Measurements from ENCODE around the gene SLIT2.

Gene SLIT2

GRCh38 chr4:20251796-20252655 lies at the start of gene SLIT2:
Gene SLIT2 (plus strand): TSS chr4:20251905. CDS start chr4:20253816, 1,911 bp downstream.
- DNase-seq (ENCODE audit: low read depth), result no peak

- no peak for DNase-seq (ENCODE audit: low read depth)
Measured at GRCh38 chr4:20203508-20203907, 48.2 kb upstream of the SLIT2 start.

GRCh38 chr4:20217521-20217920 lies 34.2 kb upstream of the SLIT2 start:
- no peak for DNase-seq (ENCODE audit: low read depth)

GRCh38 chr4:20217951-20218350 lies 33.8 kb upstream of the SLIT2 start:
- no peak for DNase-seq (ENCODE audit: low read depth)

GRCh38 chr4:20219521-20219920 lies 32.2 kb upstream of the SLIT2 start:
- DNase-seq (ENCODE audit: low read depth), result no peak

- no peak for DNase-seq (ENCODE audit: low read depth)
Measured at GRCh38 chr4:20237894-20238537, 13.7 kb upstream of the SLIT2 start.

GRCh38 chr4:20248155-20248558 lies 3.5 kb upstream of the SLIT2 start:
- DNase-seq (ENCODE audit: low read depth), result no peak

GRCh38 chr4:20249333-20249732 lies 2.4 kb upstream of the SLIT2 start:
- DNase-seq (ENCODE audit: low read depth), result no peak

GRCh38 chr4:20251031-20251795 lies 492 bp upstream of the SLIT2 start:
- DNase-seq (ENCODE audit: low read depth), result no peak

- no peak for DNase-seq (ENCODE audit: low read depth)
Measured at GRCh38 chr4:20252656-20253282, 1.1 kb downstream of the SLIT2 start.

GRCh38 chr4:20253283-20253734 lies 1.6 kb downstream of the SLIT2 start:
- no peak for DNase-seq (ENCODE audit: low read depth)

- no peak for DNase-seq (ENCODE audit: low read depth)
Measured at GRCh38 chr4:20253735-20254409, 2.2 kb downstream of the SLIT2 start.

- DNase-seq (ENCODE audit: low read depth), result no peak
Measured at GRCh38 chr4:20254511-20255250, 3.0 kb downstream of the SLIT2 start.

- DNase-seq (ENCODE audit: low read depth), result no peak
Measured at GRCh38 chr4:20255251-20255586, 3.5 kb downstream of the SLIT2 start.

GRCh38 chr4:20255823-20256222 lies 4.1 kb downstream of the SLIT2 start:
- DNase-seq (ENCODE audit: low read depth), result no peak

GRCh38 chr4:20256381-20256881 lies 4.7 kb downstream of the SLIT2 start:
- DNase-seq (ENCODE audit: low read depth), result no peak

GRCh38 chr4:20259707-20260106 lies 8.0 kb downstream of the SLIT2 start:
- DNase-seq (ENCODE audit: low read depth), result no peak

GRCh38 chr4:20260821-20261220 lies 9.1 kb downstream of the SLIT2 start:
- DNase-seq (ENCODE audit: low read depth), result no peak

GRCh38 chr4:20262221-20262620 lies 10.5 kb downstream of the SLIT2 start:
- DNase-seq (ENCODE audit: low read depth), result no peak

GRCh38 chr4:20264688-20265087 lies 13.0 kb downstream of the SLIT2 start:
- no peak for DNase-seq (ENCODE audit: low read depth)

- no peak for DNase-seq (ENCODE audit: low read depth)
Measured at GRCh38 chr4:20265726-20266125, 14.0 kb downstream of the SLIT2 start.

Data from T-helper 22 cell (primary cell).